GM12878 (cell line): ENCODE data around the gene CKS2. TPM values are rescaled to one million over a fixed set of nuclear protein-coding genes. Genes with fewer than 3 reads are reported as not detected.

Experiments used
- ATAC-seq: fragments of 200-7000 bp; cut with Tn5 transposase; 3 replicates; pipeline ENCODE4 v1.9.1; 2020; ENCODE audit warnings: mild to moderate bottlenecking, moderate library complexity
- BruUV-seq: library from RNA; stranded (reverse); fragments of 400-500 nt; replicated peaks from 2 replicates; lab custom pipeline; 2021; lab: Mats Ljungman, UMichigan
- CTCF ChIA-PET: fragments of 300-600 bp; sonication (Branson Sonifier 250); formaldehyde crosslinking; extraction: SDS; loops from one replicate; lab custom pipeline; 2021; ENCODE audit warnings: inconsistent platforms; lab: Yijun Ruan, JAX
- POLR2A ChIA-PET: fragments of 350-600 bp; formaldehyde crosslinking; extraction: SDS; loops from one replicate; lab custom pipeline; 2021; ENCODE audit warnings: inconsistent platforms; lab: Charles Lee
- RAD21 ChIA-PET: fragments of 300-600 bp; sonication (Branson Sonifier 250); formaldehyde crosslinking; loops from one replicate; lab custom pipeline; 2023; ENCODE audit warnings: antibody characterized with exemption; ENCODE audit not compliant: unreplicated experiment; lab: Charles Lee
- SMC1A ChIA-PET: fragments of 300-600 bp; sonication (Branson Sonifier 250); formaldehyde crosslinking; loops from one replicate; lab custom pipeline; 2023; ENCODE audit not compliant: unreplicated experiment, uncharacterized antibody; lab: Charles Lee
- DNase-seq: peaks from one replicate; pipeline ENCODE4 v3.0.0-alpha.2; 2011; ENCODE audit warnings: low read depth, low spot score
- FAIRE-seq: peaks from 3 replicates; lab custom pipeline; 2011; peaks lifted over from hg19 to GRCh38; lab: Jason Lieb, UNC
- H2AFZ ChIP-seq: 2 replicates; pipeline ENCODE4 v1.6.0; 2011; ENCODE audit warnings: low read depth, low read length, control low read depth; ENCODE audit not compliant: control insufficient read depth
- H3K27ac ChIP-seq: 2 replicates; pipeline ENCODE4 v1.5.1; 2011; ENCODE audit warnings: control low read depth; ENCODE audit not compliant: control insufficient read depth, insufficient read depth
- H3K27me3 ChIP-seq, 2 experiments: replicated peaks in 1 of 2; 2 replicates each; pipeline versions ENCODE4 v1.6.0 to v1.6.1; 2011; ENCODE audit warnings: low read length in 1 of 2; ENCODE audit not compliant: control insufficient read depth in 2 of 2, insufficient read depth in 2 of 2
- H3K36me3 ChIP-seq, 2 experiments: 2 replicates each; pipeline ENCODE4 v1.5.1; 2011; ENCODE audit warnings: low read length in 1 of 2; ENCODE audit not compliant: control insufficient read depth in 2 of 2, insufficient read depth in 2 of 2
- H3K4me1 ChIP-seq: 2 replicates; pipeline ENCODE4 v1.6.1; 2011; ENCODE audit warnings: mild to moderate bottlenecking, low read length, moderate library complexity, mixed read lengths; ENCODE audit not compliant: control insufficient read depth, insufficient read depth
- H3K4me2 ChIP-seq: 2 replicates; pipeline ENCODE4 v1.6.0; 2011; ENCODE audit warnings: control low read depth; ENCODE audit not compliant: control insufficient read depth, insufficient read depth
- H3K4me3 ChIP-seq: fragments of 200-600 bp; sonication (generic); 2 replicates; pipeline ENCODE4 v1.5.1; 2016
- H3K79me2 ChIP-seq: 2 replicates; pipeline ENCODE4 v1.6.0; 2011; ENCODE audit warnings: low read length; ENCODE audit not compliant: control insufficient read depth, insufficient read depth
- H3K9ac ChIP-seq: 2 replicates; pipeline ENCODE4 v1.8.0; 2011; ENCODE audit warnings: low read length, control low read depth, mixed read lengths; ENCODE audit not compliant: control insufficient read depth, insufficient read depth
- H3K9me3 ChIP-seq: replicated peaks from 3 replicates; pipeline ENCODE4 v1.5.1; 2011; ENCODE audit warnings: mild to moderate bottlenecking, low read length; ENCODE audit not compliant: control insufficient read depth, insufficient read depth
- H4K20me1 ChIP-seq: 2 replicates; pipeline ENCODE4 v1.6.0; 2011; ENCODE audit not compliant: control insufficient read depth, insufficient read depth
- BHLHE40 ChIP-seq, 2 experiments: fragments of 450-650 bp in 1 of 2; IDR thresholded peaks; 2 replicates each; pipeline ENCODE4 v1.6.1; 2011 to 2017; ENCODE audit warnings: low read depth in 2 of 2, borderline replicate concordance in 1 of 2, improper control_type of control experiment in 1 of 2, low read length in 1 of 2, mild to moderate bottlenecking in 1 of 2
- CREB1 ChIP-seq: IDR thresholded peaks from 2 replicates; pipeline ENCODE4 v1.6.1; 2012; ENCODE audit warnings: low read depth, mild to moderate bottlenecking, inconsistent platforms
- IKZF2 ChIP-seq, 2 experiments: fragments of 450-650 bp; IDR thresholded peaks; 2 replicates each; pipeline ENCODE4 v1.6.1; 2017; ENCODE audit warnings: mild to moderate bottlenecking in 2 of 2, moderate library complexity in 2 of 2
- MEF2B ChIP-seq: fragments of 450-650 bp; IDR thresholded peaks from 2 replicates; pipeline ENCODE4 v1.6.1; 2018; ENCODE audit warnings: mild to moderate bottlenecking, moderate library complexity; ENCODE audit not compliant: partially characterized antibody, poor library complexity, severe bottlenecking
- NBN ChIP-seq: fragments of 450-650 bp; IDR thresholded peaks from 2 replicates; pipeline ENCODE4 v1.6.1; 2016
- NFXL1 ChIP-seq: fragments of 450-650 bp; IDR thresholded peaks from 2 replicates; pipeline ENCODE4 v1.6.1; 2017; ENCODE audit warnings: antibody characterized with exemption, mild to moderate bottlenecking, borderline replicate concordance
- YY1 ChIP-seq: IDR thresholded peaks from 2 replicates; pipeline ENCODE4 v1.6.1; 2011; ENCODE audit warnings: low read depth, mild to moderate bottlenecking, low read length
- ZBED1 ChIP-seq: IDR thresholded peaks from 2 replicates; pipeline ENCODE4 v1.6.1; 2016; ENCODE audit warnings: borderline replicate concordance
- WGBS: methylation state at CpG from one replicate; pipeline ENCODE4 v1.1.6; 2016; ENCODE audit warnings: low lambda C conversion rate; ENCODE audit not compliant: insufficient replicate concordance, insufficient coverage; ENCODE audit errors: missing lambda C conversion rate; 5-methylcytosine and 5-hydroxymethylcytosine counted together
- in situ Hi-C: fragments of 300-500 bp; cut with MboI; formaldehyde crosslinking; loops from 9 replicates; pipeline ENCODE4 v1.14.3; 2018; ENCODE audit warnings: mixed read lengths
- intact Hi-C: fragments of 100-400 bp; cut with micrococcal nuclease; formaldehyde crosslinking; loops from one replicate; pipeline ENCODE4 v1.14.2; 2022; ENCODE audit not compliant: unreplicated experiment
- polyA plus RNA-seq, 11 experiments: library from polyadenylated mRNA; depleted of rRNA in 4 of 11; unstranded in 6 of 11; stranded (reverse) in 5 of 11; fragments of >200 nt; fragmentation: Nextera tagmentation in 4 of 11; fragmentation: Illumina TruSeq in 1 of 11; extraction: Ambion mirVana in 4 of 11; extraction: Trizol in 1 of 11; gene quantifications; 1 replicate in 1 of 11; 2 replicates in 10 of 11; pipeline versions ENCODE4 v1.2.1 to v1.2.3, GENCODE V29; 2011 to 2016; ENCODE audit warnings: inconsistent platforms in 2 of 11, missing spikeins in 2 of 11, low read depth in 1 of 11
- total RNA-seq, 4 experiments: library from RNA; depleted of rRNA in 3 of 4; stranded (reverse); fragments of >200 nt in 3 of 4; fragmentation: Illumina TruSeq in 1 of 4; extraction: Trizol in 1 of 4; gene quantifications; 2 replicates each; pipeline versions ENCODE4 v1.2.1 to v1.2.3, GENCODE V29; 2013 to 2021
- TF ChIP-seq, protein P1 (sequence below): fragments of 450-650 bp; conservative IDR thresholded peaks from 2 replicates; pipeline ENCODE4 v1.6.1; 2017; ENCODE audit warnings: mild to moderate bottlenecking, moderate library complexity
- TF ChIP-seq, protein P2 (sequence below): fragments of 450-650 bp; formaldehyde crosslinking; IDR thresholded peaks from 2 replicates; pipeline ENCODE4 v1.4.0; 2020; ENCODE audit warnings: mild to moderate bottlenecking, moderate library complexity
- TF ChIP-seq, protein P3 (sequence below): fragments of 450-650 bp; formaldehyde crosslinking; IDR thresholded peaks from 2 replicates; pipeline ENCODE4 v1.5.0; 2022; ENCODE audit warnings: mild to moderate bottlenecking, missing genetic modification characterization

CKS2 gene
- total and polyA plus RNA-seq, 10 of the 15 experiments (the other 5 are each of a cell fraction or from before 2014, with no cell fraction given): 172 to 1,251 (median 503) TPM

DNA sequence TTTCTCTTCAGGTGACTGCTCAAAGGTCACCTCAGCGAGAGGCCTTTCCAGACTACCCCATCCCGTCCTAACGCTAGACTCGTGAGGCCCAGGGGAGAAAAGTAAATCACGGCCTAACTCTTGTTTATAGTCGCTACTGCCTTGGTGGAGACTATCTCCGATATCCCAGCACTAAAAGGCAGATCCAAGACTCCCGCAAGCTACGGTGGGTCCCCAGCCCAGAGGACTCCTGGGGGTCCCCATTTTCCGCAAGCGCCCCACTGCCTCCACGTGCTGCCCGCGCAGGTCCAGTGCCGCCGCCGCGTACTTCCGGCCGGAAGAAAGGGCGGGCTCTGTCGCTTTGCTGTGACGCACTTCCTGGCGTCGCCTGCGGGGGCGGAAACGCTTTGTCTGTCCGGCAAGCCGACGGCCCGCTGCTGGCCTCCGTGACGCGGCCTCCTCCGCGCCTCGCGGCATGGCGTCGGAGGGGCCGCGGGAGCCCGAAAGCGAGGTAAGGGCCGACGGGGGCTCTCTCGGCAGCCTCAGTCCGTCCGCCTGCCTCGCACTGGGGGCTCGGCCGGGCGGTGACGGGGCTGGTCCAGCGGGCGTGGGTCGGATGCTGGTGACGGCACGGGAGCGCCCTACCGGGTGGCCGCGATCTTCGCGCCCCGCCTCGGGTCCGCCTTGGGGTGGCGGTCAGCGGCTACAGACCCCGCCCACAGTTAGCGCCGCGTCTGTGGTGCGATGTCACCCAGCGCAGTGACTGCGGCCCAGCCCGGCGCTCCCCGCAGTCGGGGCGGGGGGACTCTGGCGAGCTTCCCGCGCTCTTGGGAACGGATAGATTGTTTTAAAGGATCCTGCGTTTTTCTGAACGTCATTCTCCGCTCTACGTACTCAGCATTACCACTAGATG lies 7.4 kb downstream of the CKS2 start, which contains the start of gene SECISBP2:
Gene SECISBP2 (plus strand): TSS at position 378 of the 892 bp plus-strand sequence. CDS start 77 bp downstream, at position 455.
- in situ Hi-C loops: loop anchor here (25.0 kb wide), 1 partner anchor 1756 kb away; no protein-coding TSS in a partner anchor
- H3K79me2 ChIP-seq: peaks cover 90% of the 10 kb centered on the region
- H3K4me3 ChIP-seq: peak within 1 kb of the TSS; percentile 74
- RAD21 ChIA-PET: interaction anchor here (0.6 to 2.2 kb wide), 3 partner anchors 22 to 231 kb away, joined by 4 to 12 read pairs (median 4); no protein-coding TSS in a partner anchor
- CTCF ChIA-PET: interaction anchor here (0.6 to 0.8 kb wide), 3 partner anchors 57 to 232 kb away, joined by 4 to 8 read pairs (median 5); no protein-coding TSS in a partner anchor
- H3K27me3 ChIP-seq: no peaks in the 10 kb centered on the region
- peak within 1 kb of the TSS; percentile 91 for H2AFZ ChIP-seq
- POLR2A ChIA-PET: interaction anchor here (0.5 to 0.6 kb wide), 3 partner anchors 48 to 230 kb away, joined by 3 to 5 read pairs (median 3); no protein-coding TSS in a partner anchor
- H3K9me3 ChIP-seq: no peaks in the 10 kb centered on the region
- peak within 1 kb of the TSS; percentile 94 for H3K4me2 ChIP-seq
- H3K36me3 ChIP-seq: peaks cover 2 to 13% of the 10 kb centered on the region in 2 experiments; a peak in 3 of 4 replicates
- SMC1A ChIA-PET: interaction anchor here (1.4 to 4.4 kb wide), 3 partner anchors 99 to 238 kb away, joined by 4 to 23 read pairs (median 4); no protein-coding TSS in a partner anchor
- H3K4me1 ChIP-seq: peaks cover 8% of the 10 kb centered on the region
- ATAC-seq: peak; percentile 92
- no peaks in the 10 kb centered on the region for H4K20me1 ChIP-seq
- FAIRE-seq: peak; percentile 79
- intact Hi-C loops: loop anchor here (1.0 to 10.0 kb wide), 7 partner anchors 89 to 1484 kb away; partner anchors contain the start of genes SEMA4D and SYK
- DNase-seq: peak; percentile 79
- BruUV-seq: no TSS peak
- WGBS: 1% methylated on average over 81 of the region's 91 CpGs
- H3K9ac ChIP-seq: peak within 1 kb of the TSS; percentile 91
- peak within 1 kb of the TSS; percentile 98 for H3K27ac ChIP-seq
- peak; percentile 81 for TF ChIP-seq ZBED1
- TF ChIP-seq, protein P1, sequence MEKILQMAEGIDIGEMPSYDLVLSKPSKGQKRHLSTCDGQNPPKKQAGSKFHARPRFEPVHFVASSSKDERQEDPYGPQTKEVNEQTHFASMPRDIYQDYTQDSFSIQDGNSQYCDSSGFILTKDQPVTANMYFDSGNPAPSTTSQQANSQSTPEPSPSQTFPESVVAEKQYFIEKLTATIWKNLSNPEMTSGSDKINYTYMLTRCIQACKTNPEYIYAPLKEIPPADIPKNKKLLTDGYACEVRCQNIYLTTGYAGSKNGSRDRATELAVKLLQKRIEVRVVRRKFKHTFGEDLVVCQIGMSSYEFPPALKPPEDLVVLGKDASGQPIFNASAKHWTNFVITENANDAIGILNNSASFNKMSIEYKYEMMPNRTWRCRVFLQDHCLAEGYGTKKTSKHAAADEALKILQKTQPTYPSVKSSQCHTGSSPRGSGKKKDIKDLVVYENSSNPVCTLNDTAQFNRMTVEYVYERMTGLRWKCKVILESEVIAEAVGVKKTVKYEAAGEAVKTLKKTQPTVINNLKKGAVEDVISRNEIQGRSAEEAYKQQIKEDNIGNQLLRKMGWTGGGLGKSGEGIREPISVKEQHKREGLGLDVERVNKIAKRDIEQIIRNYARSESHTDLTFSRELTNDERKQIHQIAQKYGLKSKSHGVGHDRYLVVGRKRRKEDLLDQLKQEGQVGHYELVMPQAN: peak; percentile 99
- TF ChIP-seq, protein P2, sequence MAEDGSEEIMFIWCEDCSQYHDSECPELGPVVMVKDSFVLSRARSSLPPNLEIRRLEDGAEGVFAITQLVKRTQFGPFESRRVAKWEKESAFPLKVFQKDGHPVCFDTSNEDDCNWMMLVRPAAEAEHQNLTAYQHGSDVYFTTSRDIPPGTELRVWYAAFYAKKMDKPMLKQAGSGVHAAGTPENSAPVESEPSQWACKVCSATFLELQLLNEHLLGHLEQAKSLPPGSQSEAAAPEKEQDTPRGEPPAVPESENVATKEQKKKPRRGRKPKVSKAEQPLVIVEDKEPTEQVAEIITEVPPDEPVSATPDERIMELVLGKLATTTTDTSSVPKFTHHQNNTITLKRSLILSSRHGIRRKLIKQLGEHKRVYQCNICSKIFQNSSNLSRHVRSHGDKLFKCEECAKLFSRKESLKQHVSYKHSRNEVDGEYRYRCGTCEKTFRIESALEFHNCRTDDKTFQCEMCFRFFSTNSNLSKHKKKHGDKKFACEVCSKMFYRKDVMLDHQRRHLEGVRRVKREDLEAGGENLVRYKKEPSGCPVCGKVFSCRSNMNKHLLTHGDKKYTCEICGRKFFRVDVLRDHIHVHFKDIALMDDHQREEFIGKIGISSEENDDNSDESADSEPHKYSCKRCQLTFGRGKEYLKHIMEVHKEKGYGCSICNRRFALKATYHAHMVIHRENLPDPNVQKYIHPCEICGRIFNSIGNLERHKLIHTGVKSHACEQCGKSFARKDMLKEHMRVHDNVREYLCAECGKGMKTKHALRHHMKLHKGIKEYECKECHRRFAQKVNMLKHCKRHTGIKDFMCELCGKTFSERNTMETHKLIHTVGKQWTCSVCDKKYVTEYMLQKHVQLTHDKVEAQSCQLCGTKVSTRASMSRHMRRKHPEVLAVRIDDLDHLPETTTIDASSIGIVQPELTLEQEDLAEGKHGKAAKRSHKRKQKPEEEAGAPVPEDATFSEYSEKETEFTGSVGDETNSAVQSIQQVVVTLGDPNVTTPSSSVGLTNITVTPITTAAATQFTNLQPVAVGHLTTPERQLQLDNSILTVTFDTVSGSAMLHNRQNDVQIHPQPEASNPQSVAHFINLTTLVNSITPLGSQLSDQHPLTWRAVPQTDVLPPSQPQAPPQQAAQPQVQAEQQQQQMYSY (CRISPR knock-in tag): peak; percentile 2; the same call in 1 of the 2 replicates
- peak; percentile 86 for TF ChIP-seq NBN
- peak; percentile 23 for TF ChIP-seq MEF2B
- peak; percentile 98 for TF ChIP-seq CREB1
- peak; percentile 68 to 80 for TF ChIP-seq IKZF2 (IDR thresholded peaks at IDR 0.05)
- TF ChIP-seq, protein P3, sequence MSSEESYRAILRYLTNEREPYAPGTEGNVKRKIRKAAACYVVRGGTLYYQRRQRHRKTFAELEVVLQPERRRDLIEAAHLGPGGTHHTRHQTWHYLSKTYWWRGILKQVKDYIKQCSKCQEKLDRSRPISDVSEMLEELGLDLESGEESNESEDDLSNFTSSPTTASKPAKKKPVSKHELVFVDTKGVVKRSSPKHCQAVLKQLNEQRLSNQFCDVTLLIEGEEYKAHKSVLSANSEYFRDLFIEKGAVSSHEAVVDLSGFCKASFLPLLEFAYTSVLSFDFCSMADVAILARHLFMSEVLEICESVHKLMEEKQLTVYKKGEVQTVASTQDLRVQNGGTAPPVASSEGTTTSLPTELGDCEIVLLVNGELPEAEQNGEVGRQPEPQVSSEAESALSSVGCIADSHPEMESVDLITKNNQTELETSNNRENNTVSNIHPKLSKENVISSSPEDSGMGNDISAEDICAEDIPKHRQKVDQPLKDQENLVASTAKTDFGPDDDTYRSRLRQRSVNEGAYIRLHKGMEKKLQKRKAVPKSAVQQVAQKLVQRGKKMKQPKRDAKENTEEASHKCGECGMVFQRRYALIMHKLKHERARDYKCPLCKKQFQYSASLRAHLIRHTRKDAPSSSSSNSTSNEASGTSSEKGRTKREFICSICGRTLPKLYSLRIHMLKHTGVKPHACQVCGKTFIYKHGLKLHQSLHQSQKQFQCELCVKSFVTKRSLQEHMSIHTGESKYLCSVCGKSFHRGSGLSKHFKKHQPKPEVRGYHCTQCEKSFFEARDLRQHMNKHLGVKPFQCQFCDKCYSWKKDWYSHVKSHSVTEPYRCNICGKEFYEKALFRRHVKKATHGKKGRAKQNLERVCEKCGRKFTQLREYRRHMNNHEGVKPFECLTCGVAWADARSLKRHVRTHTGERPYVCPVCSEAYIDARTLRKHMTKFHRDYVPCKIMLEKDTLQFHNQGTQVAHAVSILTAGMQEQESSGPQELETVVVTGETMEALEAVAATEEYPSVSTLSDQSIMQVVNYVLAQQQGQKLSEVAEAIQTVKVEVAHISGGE: 0 out of 2 replicates have a peak, but pooled peaks have one; percentile 37
- peak; percentile 81 to 95 for TF ChIP-seq BHLHE40 (IDR thresholded peaks at IDR 0.05; ENCODE audit: borderline replicate concordance in 1 of 2, low read depth in 2 of 2, low read length in 1 of 2)
- no peak for TF ChIP-seq NFXL1
- TF ChIP-seq YY1: peak; percentile 69
